ENCODE measurements around the gene ARFGAP1.

ARFGAP1 gene

DNA sequence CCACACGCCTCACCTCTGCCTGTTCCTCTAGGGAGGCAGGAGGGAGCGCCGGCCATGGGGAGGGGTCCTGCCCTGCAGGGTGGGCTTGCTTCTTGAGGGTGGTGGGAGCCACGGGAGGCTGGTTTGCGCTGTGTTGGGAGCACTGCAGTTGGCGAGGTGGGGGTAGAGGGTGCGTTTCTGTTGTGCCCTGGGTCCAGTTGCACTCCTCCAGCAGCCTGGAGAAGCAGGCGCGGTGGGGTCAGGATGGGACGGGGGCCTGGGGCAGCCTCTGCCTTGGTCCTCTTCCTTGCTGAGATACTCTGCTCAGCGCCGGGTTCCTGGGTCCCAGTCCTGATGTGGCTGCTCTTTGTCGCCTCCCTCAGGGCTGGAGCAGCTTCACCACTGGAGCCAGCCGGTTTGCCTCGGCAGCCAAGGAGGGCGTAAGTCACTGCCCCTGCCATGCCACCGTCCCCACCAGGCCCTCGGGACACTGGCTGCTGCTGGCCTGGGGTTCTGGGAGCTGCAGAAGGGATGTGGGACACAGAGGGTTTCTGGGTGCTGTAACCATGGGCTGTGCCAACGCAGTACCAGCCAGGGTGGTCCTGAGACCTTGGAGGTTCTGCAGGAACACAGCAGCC is 8.4 kb downstream of the ARFGAP1 start:
- no peak for DNase-seq

GRCh38 chr20:63281742-63282665 is 9.4 kb downstream of the ARFGAP1 start:
- DNase-seq, result no peak

- no peak for DNase-seq
Measured at GRCh38 chr20:63282946-63283345, 10.3 kb downstream of the ARFGAP1 start.

DNA sequence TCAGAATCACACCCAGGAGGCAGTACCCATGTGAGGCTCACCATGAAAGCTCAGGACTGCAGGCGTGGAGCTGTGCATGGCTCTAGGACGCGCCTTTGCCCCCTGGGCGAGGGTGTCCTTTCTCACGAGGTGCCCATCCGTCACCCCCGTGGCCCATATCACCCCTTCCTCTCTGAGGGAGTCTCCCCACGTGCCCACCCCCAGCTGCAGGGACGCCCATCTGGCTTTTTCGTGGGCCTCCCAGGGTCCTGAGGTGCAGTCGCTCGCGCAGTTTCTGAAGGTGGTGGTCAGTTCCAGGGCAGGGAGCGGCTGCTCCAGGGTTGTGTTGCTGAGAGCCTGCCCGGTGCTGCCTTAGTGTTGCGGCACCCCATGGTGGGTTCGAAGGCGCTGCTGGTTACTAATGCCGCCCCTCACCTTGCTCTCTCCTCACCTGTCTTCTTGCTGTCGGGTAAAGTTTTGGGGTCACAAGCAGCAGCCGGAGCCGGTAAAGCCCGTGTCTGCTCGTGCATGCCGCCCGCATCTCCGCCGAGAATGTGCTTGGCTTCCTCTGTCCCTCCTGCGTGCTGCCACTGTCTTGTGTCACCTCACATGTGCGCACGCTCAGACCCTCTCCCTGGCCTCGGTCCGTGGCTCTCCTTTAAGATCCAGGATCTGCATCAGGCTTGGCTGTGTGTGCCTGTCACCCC is 10.9 kb downstream of the ARFGAP1 start:
- DNase-seq, result no peak

DNA sequence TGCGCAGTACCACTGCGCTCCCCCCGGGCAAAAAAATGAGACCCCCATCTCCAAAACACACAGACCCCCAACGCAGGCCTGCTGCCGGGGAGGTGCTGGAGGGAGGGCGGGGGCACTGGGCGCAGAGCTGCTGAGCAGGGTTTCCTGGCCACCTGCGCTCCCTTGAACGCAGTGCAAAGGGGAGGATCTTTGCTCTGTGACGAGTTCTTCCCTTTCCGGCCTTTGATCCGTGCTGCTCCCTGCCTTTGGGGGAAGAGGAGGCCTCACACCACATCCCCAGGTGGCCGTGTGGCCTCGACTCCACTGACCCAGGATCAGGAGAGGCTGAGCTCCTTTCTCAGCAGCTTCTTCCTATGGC is 11.4 kb downstream of the ARFGAP1 start:
- no peak for DNase-seq

DNA sequence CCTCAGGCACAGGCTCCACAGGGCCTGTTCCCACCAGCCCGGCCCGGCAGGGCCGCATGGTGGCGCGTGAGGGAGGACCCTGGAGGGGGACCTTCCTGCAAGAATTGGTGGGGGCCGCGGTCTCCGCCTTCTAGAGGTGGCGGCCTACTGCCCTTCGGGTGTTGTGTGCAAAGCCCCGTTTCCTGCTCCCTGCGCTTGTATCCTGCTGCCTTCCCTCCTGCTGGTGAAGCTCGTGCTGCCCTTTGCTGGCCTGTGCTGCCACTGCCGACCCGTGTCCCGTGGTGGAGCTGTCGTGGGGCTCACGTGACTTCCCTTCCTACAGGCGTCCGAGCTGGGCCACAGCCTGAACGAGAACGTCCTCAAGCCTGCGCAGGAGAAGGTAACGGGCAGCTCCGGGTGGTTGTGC is 11.9 kb downstream of the ARFGAP1 start:
- DNase-seq, result no peak

DNA sequence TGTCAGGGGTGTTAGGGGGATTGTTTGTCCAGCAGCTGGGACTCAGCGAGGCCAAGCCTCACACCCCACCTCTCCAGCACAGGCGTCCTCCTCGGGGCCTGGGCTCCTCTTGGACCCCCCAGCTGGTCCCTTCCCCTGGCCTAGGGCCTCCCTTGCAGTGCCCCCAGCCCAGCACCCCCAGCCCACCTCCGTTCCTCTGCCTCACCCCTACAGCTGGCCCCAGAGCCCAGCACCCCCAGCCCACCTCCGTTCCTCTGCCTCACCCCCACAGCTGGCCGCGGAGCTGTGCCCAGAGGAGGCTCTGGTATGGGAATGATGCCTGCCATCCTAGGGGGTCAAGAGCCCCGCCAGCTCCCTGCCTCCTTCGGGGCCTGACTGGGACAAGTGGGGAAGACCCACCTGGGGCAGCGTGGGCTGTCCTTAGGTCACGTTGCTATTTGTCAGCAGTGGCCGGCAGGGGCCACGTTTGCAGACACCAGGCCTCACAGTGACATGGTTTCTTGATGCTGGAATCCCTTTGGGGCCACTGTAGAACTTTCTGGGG is 12.4 kb downstream of the ARFGAP1 start:
- DNase-seq, result no peak

- DNase-seq, result no peak
Measured at GRCh38 chr20:63285636-63286615, 13.3 kb downstream of the ARFGAP1 start.

GRCh38 chr20:63286781-63287696 is 14.4 kb downstream of the ARFGAP1 start:
- DNase-seq, result no peak

DNA sequence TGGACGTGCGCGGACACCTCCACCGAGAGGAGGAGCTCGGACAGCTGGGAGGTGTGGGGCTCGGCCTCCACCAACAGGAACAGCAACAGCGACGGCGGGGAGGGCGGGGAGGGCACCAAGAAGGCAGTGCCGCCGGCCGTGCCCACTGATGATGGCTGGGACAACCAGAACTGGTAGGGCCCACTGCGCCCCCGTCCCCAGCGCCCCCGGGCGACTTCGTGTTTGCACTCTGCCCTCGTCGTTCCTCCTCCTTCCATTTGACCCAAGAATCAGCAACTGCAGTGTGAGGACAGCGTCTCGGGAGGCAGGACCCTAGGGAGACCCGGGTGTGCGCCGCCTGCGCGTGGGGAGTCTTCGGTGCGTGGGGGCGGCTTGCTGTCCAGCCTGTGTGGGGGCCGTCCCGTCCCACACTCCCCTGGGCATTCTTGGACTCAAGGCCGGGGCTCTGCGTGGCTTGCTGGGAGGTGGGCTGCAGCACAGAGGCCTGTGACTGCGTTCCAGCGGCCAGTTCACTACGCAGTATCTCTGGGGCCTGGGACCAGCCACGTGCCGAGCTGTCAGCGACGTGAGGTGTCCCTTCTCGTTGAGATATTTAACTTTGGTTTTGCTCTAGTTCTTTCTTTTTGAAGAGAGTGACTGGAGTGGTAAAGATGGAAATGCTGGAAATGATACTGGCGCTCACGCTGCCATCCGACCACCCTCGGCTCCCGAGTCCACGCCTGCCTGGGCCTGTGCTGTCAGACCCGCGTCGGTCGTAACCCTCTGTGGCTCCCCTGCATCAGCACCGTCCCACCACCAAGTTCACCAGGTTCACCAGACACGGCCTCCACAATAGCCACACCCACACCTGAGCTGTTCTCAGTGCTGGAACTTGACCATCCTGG is 15.3 kb downstream of the ARFGAP1 start:
- no peak for DNase-seq

DNA sequence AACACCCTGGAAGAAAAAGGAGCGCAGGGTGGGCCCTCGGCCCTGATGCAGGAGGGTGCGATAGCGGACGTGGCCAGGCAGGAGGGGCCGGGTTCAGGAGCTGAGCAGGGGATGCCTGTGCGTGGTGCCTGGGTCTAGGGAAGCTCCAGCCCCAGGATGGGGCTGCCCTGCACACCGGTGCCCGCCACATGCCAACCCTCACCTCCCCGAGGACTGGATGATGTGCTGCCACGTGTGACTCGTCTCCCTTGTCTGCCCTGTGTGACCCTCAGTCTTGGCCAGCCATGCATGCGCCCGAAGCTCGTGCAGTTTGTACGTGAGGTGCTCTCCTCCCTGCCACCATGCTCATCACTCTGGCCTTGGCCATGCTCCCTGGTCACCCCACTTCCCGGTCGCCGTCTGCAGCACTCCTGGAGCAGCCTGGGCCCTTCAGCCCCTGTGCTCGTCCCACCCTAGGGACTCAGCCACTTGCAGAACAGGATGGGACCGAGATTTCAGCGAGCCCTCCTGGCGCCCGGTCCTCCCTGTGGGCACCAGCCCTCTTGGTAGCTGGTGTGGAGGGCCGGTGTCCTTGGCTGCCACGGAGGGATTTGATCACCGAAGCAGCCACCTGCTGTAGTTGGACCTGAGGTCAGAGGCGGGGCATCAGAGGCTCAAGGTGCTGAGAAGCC is 16.1 kb downstream of the ARFGAP1 start:
- no peak for DNase-seq

DNA sequence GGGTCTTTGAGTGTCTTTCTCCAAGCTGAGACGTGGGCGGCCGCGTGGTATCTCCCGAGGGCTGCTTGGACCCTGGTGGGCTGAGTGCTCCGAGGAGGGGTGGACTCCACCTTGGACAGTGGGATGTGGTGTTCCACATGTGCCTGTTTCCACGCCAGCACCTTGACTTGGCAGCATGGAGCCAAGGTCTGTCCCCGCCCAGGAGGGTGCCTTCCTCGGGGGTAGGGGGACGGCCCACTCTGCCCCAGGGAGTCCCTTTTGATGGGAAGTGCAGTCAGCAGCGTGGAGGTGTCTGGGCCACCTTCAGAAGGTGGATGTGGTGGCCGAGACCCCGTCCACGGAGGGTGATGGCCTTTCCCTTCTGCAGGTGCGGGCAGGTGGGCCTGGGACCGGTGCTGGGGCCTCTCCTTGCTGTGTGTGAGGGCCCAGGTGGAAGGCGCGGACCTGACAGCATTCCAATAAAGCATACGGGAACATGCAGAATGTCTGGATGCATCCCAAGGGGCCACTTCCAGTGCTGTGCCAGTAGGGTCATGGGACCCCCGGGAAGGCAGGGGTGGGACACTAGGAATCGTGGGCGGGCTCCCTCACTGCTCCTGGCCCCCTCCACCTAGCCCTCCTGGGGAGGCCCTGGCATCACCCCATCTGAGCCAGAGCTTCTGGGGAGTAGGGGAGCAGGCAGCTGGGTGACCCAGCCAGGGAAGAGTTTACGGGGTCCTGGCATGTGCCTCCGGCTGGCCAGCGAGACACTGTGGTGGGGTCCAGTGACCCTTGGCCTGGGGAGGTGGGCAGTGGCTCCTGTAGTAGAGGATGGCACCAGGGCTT is 16.9 kb downstream of the ARFGAP1 start:
- DNase-seq, result no peak

GRCh38 chr20:63290136-63290676 is 17.6 kb downstream of the ARFGAP1 start:
- no peak for DNase-seq

DNA sequence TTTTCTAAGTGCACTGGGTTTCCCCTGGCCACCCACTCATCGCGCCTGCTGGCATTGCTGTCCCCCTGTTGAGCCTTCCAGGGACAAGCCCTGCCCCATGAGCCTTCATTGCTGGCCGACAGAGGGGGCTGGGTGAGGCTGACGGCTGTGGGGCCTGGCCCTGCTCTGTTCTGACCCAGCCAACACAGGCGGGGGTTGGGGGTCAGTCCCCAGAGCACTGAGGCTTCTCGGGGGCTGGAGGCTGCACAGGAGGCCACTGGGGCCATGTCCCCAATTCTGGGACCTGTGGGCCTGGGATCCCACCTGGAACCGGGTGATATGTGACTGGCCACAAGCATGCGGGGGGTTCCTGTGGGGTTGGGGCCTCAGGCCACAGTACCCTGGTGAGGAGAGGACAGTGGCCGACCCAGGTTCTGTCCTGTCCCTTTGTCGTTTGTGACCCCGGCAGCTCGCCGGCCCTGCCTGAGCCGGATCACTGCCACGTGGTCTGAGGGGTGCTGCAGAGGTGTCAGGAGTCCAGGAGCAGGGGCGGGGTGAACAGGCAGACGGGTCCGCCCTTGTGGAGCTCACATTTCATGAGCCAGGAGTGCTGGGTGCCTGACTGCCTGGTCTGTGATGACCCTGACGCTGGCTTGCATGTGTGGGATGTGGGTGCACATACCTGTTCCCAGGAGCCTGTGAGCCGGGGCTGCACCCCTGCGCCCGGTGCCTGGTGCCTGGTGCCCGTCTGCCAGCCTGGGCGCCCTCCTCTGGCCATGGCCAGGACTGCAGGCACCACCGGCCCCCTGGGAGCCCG is 18.3 kb downstream of the ARFGAP1 start:
- DNase-seq, result no peak

- DNase-seq, result no peak
Measured at GRCh38 chr20:63291811-63292210, 19.2 kb downstream of the ARFGAP1 start.

DNA sequence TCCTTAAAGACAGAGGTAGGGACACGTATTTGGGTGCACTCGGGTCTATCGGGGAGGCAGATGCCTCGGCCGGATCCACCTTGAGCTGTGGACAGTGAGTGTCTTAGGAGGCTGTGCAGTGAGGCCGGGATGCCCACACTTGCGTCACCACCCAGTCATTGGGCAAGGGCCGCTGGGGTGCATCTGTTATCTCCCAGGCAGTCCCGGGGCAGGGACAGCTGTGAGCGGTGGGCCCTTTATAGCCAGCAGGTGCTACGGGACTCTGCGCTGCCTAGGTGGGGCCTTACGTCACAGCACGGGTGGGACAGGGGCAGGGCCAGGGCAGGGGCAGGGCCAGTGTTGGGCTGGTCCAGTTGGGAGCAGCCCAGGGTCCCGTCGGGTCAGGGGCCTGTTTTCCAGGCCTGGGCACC is 19.7 kb downstream of the ARFGAP1 start:
- DNase-seq, result no peak

DNA sequence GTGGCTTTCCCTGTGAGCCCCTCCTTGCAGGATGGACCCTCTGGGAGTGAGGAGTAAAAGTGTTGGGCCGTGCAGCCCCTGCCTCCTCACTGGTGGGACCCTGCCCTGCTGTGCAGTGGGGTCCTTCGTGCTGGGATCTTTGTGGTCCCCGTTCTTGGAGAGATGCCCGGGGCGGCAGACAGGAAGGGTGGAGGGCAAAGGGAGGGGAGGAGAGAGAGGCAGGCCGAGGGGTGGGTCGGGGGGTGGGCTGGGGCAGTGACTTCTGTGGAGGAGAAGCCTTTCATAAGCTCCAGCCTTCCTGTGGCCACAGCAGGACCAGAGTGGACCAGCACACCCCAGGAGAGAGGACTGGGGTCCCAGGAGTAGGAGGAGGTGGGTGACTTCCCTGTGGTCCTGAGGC is 20.3 kb downstream of the ARFGAP1 start, which contains the start of gene COL20A1:
Gene COL20A1 (plus strand): TSS at position 283 of the 400 bp plus-strand sequence. CDS start 1,922 bp downstream, outside the sequence.
- no peak for DNase-seq

Measured in NCI-H524 treated with DMSO at 0.1 percent for 48 hours (cell line).